PFSK-1 (cell line): ENCODE measurements around the gene CCDC93.

ENCODE experiments used
- FOXP2 ChIP-seq: optimal IDR thresholded peaks from 2 replicates; pipeline ENCODE3; 2011; ENCODE audit warnings: borderline replicate concordance, control low read depth, inconsistent platforms; ENCODE audit not compliant: insufficient read depth; ENCODE audit errors: extremely low read length, extremely low read depth
- POLR2AphosphoS5 ChIP-seq: IDR thresholded peaks from 2 replicates; pipeline ENCODE4 v1.6.1; 2012; ENCODE audit warnings: low read depth, mild to moderate bottlenecking, control low read depth, low read length, moderate library complexity
- SIN3A ChIP-seq: IDR thresholded peaks from 2 replicates; pipeline ENCODE4 v1.6.1; 2012; ENCODE audit warnings: mild to moderate bottlenecking, low read length, moderate library complexity, borderline replicate concordance; ENCODE audit not compliant: insufficient read depth
- TAF1 ChIP-seq: IDR thresholded peaks from 2 replicates; pipeline ENCODE4 v1.6.1; 2012; ENCODE audit warnings: low read length, control low read depth, borderline replicate concordance; ENCODE audit not compliant: insufficient read depth

Gene CCDC93

DNA sequence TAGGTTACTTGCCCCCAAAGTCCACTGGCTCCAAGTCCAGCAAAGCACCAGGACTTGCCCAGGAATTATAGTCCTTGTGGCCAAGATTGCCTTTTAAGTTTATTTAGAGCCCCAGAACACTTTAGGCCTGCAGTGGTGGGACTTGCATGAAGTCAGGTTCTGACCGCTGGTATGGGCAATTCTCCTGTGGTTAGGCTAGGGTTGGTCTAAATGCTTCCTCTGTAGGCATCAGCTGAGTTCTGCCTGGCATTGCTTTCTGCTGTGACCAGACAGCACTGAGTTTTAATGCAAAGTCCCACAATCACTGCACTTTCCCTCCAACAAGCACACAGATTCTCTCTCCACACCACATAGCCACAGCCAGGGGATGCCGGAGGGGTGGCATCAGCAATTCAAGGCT is 134.9 kb downstream of the CCDC93 start:
- no peak for TF ChIP-seq FOXP2

DNA sequence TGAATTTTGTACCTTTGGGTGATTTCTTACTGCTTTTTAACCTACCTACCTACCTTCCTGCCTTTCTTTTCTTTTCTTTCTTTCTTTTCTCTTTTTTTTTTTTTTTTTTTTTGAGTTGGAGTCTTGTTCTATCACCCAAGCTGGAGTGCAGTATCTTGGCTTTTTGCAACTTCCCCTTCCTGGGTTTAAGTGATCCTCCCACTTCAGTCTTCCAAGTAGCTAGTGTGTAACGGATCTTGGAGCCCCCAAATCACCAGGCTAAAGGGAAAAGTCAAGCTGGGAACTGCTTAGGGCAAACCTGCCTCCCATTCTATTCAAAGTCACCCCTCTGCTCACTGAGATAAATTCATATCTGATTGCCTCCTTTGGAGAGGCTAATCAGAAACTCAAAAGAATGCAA is 138.1 kb downstream of the CCDC93 start:
- TF ChIP-seq FOXP2 (no peak), POLR2AphosphoS5 (no peak), SIN3A (no peak), TAF1 (no peak)
